Activated T-cell treated with anti-CD3 and anti-CD28 coated beads, Interleukin-2, amount 50 U/mL, for 48 hours (primary cell): ENCODE results near the gene MYRF.

Experiments used
- DNase-seq, 2 experiments: peaks; one replicate each; pipeline ENCODE4 v3.0.0-alpha.2; 2020

MYRF gene

DNA sequence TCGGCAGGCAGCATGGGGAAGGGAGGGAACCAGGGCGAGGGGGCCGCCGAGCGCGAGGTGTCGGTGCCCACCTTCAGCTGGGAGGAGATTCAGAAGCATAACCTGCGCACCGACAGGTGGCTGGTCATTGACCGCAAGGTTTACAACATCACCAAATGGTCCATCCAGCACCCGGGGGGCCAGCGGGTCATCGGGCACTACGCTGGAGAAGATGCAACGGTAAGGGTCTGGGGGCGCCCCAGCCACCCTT, 75.9 kb downstream of the MYRF start:
- no peak for DNase-seq

DNA sequence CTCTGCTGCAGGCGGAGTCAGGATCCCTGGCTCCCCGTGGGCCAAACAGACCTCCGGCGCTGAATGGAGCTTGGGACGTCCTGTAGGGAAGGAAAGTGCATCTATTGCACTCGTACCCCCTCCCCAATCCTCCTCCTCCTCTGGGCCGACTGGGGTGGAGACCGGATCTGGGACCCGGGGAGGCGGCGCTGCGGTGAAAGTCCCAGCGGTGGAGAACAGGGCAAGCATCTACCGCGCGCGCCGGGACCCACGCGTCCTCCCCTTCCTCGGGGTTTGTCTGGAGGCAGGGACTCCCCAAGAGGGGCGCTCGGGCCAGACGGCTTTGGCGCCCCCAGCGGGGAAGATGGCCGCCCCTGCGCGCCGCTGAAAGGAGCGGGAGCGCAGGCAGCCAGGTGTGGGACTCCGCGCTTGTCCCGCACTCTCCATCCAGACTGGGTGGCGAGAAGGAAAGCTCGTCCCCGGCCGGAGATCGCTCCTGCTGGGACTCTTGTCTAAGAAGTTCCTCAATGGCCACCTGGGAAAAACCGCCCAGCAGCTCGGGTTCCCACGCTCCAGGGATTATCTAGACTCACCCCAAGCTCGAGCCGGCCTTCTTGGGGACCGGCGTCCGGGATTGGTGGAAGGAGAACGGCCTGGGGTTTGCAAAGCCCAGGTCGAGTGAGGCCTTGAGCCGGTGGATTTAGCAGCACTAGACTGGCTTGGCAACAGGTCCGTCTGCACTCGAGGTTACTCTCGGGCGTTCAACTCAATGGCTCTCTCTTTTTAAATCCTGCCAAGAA, 76.4 kb downstream of the MYRF start:
- peak; percentile 58 to 65 for DNase-seq

DNA sequence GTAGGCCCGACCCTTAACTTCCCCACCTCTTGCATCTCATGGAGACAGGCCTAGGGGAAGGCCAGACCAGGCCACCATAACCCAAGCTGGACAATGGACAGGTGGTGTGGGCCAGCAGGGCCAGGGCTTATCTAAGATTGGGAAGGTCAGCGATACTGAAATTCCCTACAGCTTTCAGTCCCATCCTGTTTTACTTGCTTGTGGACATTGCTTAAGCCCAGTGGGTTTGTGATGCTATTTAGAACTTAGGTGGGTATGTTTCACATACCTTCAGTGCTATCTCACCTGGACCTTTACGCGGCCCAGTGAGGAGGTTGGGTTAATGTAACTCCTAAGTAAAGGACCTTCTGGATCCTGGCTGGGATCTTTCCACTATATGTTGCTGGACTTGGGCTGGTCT, 77.4 kb downstream of the MYRF start:
- no peak for DNase-seq

DNA sequence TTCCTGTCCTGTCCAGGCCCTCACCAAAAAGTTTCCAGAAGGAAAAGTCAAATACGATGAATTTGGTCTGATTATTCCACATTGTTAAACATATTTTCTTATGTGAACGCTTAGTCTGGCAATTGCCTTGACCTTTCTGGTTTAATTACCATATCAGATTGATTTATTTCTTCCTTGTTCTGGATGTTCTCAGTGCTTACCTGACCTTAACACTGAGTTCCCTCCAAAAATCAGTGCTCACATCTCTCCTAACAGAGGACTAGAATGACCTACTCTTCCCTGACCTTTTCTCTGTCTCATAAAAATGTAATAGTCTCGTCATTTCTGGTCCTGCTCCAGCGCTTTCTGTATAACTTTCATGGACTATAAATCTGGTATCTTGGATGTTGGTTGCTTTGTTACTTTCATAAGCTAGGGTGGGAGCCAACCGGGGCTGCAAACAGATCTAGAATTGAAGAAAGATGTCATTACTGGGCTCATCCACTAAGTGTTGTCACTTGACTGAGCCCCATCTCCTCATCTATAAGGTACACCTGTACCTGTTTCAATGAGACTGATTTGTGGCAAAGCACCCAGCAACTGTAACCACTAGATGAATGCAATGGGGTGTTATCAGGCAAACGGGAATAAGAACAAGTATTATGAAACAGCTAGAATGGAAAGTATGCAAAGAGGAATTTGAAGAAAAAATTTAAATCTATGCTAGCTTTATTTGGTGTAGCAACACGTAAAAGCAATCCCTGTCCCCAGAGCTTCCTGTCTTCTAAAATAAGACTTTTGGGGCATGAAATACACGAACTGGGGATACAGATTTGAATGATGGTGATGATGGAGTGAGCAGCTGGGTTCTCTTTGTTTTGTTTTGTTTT, 78.0 kb downstream of the MYRF start:
- no peak for DNase-seq

DNA sequence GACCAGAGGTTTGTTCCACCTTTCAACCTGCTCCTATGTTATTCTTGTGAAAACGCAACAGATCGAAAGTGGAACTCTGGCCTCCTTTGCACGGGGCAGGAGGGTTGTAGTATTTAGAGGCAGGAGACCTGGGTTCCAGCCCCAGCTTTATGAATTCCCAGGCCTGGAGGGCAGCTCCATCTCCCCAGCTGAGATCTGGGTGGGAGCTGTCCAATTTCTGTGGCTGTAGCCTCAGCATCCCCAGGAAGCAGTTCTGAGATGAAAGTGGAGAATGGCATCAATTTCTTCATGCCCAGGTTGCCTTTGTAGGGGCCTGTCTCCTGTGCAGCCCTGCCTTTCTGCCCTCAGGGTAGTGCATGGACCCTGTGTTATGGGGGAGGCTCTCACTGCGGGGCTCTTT, 79.8 kb downstream of the MYRF start:
- no peak for DNase-seq

DNA sequence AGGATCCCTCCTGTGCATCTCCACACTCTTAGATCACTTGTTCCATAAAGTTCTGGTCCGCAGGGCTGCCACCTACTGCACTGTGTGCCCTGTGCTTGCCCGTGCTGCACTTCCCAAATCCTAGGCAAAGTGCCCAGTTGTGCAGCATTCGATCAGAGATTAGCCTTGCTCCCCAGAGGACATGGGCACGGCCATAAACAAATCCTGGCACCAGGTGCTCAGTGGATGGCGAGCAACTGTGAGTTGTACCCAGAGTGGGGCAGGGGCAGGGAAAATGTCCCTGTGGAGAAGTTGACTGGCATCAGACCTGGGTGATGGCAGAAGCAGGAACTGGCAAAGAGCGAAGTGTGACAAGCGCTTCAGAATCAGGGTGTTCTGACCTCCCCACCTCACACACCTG, 80.3 kb downstream of the MYRF start:
- DNase-seq = no peak

DNA sequence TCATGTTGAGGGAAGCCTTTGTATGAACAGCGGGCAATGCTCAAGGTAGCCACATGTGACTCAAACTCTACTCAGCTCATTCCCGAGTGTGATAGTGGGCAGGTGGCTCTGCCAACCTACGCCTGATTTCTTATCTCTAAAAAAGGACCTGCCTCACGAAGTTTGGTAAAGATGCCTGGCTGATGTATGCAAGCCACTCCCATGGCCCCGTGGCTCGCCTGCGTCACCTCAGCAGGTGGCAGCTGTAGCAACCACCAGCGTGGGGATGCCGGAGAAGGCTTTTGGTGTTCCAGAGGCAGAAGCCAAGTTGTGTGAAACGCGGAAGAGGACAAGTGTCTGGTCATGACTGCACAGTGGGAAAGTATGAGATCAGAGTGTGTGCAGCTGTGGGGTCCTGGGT, 81.0 kb downstream of the MYRF start:
- no peak for DNase-seq

DNA sequence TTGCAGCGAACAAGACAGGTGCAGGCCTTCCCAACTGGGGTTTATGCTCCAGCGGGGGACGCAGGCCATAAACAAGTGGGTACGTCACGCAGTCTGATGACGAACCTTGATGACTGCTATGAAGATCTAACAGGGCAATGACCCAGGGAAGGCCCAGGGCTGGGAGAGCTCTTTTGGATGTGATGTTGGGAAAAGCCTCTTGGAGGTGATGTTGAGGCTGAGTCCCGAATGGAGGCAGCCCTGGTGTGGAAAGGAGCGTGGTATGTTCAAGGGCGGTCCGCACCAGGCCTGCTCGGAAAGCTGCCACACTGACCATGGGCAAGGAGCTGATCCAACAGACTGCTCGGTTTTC, 81.5 kb downstream of the MYRF start:
- DNase-seq = no peak

DNA sequence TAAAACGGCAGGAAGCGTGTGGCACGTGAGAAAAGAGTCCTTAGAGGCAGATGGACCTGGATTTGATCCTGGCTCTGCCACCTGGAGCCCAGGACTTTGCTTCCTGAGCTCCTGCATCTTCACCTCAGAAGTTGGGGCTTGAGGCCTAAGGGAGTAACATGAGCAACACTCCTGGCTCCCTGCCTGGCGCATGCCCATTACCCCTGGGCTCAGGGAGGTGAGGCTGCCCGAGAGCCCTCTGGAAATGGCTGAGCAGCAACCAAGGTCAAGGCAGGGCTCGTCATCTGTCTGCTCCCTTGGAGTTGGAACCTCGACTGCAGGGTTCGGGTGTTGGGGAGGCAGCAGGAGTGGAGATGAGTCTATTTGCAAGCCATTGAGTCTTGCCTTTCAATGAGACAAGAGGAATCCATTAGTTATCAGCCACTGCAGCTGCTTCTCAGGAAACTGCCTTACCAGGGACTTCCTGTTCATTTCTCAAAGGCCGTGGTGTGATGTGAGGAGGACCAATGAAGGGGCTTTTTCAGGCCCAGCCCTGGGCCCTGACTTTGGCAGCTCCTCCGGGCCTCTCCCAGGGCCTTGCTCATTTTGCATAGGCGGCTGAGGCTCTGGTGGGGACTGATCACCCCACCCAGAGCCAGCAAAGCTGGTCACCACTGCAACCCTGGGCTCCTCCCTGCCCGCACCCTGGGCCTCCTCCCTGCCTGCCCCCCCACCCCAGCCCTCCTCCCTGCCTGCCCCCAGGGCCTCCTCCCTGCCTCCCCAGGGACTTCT, 82.0 kb downstream of the MYRF start:
- peak; percentile 58 to 72 for DNase-seq

DNA sequence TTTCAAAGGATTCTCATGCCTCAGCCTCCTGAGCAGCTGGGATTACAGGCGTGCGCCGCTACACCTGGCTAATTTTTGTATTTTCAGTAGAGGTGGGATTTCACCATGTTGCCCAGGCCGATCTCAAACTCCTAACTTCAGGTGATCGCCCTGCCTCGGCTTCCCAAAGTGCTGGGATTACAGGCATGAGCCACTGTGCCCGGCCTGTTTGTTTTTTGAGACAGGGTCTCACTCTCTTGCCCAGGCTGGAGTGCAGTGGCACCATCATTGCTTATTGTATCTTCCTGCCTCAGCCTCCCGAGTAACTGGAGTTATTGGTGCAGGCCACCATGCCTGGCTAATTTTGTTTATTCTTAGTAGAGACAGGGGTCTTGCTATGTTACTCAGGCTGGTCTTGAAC, 83.8 kb downstream of the MYRF start:
- DNase-seq = no peak

DNA sequence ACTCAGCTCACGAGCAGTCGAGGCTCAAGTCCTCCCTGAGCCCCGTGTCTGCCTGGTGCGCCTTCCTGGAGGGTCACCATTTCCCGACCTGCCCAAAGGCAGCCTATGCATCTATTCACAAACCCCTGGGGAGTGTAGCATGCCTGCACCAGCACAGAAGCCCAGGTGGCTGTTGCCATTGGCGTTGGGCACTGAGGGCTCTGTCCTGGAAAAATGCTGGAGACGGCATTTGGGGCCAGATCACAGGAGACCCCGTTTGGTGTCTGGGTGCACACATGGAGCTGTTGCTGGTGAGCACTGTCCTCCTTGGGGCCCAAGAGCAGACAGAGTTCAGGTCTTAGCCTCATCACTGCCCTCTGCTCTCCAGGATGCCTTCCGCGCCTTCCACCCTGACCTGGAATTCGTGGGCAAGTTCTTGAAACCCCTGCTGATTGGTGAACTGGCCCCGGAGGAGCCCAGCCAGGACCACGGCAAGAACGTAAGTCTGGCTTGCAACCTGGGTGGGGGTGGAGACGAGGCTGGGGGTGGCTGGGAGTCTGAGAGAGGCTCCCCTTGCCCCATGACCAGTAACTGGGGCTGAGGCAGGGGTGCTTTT, 85.1 kb downstream of the MYRF start:
- DNase-seq = no peak
